UCSD-AML1 (cell line): ENCODE data around the gene SNX10.
A peak's percentile ranks its signal among the peaks of the same experiment; 100 is the strongest.
"Not testable (repeated sequence)": the region's sequence is repeated elsewhere in the genome, so short reads cannot be mapped to it uniquely, and the experiment has no call there.

Experiments
- DNase-seq: peaks from one replicate; lab custom pipeline; 2025; ENCODE audit not compliant: unreplicated experiment; lab: John Stamatoyannopoulos, UW

The SNX10 gene, protein sequence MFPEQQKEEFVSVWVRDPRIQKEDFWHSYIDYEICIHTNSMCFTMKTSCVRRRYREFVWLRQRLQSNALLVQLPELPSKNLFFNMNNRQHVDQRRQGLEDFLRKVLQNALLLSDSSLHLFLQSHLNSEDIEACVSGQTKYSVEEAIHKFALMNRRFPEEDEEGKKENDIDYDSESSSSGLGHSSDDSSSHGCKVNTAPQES

DNA sequence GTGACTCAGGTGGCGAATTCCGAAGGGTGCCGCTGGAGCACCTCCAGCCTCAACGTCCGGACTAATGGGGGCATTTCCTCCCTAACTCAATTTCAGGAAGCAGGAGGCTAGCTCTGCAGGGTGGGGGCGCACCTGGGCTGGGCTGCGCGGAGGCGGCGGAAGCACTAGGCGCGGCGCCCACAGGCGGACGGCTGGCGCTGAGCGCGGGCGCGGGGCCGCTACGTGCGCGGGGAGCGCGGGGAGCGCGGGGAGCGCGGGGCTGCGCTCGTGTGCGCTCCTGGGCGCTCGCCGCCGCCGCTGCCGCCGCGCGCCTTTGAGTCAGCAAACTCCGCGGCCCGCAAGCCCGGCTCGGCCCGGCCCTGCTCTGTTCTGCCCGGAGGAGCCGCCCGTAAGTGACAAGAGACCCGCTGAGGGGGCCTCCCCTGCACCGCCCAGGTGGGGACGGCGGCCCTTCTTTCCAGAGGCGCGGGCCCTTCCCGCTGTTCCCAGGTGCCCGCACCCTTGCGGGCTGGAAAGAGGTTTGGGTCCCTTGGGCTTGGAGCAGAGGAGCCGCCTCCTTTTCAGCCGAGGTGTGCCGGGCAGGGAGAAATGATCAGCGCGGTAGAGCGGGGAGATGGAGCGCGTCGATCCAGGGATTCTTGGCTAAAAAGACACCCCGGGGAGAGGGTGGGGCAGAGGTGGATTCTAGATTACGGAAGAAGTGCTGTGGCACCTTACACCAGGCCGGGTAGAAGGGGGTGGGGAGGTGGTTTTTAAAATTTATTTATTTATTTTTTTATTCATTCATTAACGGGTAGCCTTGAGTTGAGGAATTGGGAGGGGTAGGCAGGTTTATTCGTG, at the start of gene SNX10:
Gene SNX10, plus strand, starts transcription at position 164 of the 840 bp plus-strand sequence. CDS start 54,581 bp downstream, outside the sequence.
- DNase-seq = peak; percentile 55

DNA sequence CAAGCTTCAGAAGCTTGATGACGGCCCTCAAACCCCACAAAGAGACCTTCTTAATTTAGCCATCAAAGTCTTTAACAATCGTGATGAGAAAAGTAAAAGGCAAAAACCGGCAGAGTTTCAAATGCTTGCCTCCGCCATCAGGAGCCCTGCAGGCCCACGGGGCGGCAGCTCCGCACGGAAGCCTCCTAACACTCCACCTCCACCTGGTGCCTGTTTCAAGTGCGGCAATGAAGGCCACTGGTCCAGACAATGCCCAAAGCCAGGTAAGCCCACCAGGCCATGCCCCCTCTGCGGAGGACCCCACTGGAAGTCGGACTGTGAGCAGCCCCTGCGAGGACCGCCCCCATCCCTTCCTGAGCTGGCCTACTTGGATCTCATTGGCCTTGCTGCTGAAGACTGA, 46.5 kb upstream of the SNX10 start:
- no peak for DNase-seq

DNA sequence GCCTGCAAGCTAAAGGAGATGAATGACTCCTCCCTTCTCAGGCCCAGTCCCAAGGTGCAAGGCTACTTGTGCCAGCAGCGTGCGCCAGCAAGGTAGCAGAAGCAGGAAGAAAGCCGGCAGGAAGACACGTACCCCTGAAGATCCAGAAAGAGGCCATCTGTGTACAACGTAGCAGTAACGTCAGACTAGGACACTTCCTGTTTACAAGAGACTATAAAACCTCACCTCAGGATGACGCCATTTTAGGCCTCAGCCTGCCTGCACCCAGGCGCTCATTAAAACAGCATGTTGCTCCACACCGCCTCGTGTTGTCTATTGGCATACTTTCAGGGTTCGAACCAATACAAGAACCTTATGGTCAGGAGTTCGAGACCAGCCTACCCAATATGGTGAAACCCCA, 41.4 kb upstream of the SNX10 start:
- DNase-seq = no peak

DNA sequence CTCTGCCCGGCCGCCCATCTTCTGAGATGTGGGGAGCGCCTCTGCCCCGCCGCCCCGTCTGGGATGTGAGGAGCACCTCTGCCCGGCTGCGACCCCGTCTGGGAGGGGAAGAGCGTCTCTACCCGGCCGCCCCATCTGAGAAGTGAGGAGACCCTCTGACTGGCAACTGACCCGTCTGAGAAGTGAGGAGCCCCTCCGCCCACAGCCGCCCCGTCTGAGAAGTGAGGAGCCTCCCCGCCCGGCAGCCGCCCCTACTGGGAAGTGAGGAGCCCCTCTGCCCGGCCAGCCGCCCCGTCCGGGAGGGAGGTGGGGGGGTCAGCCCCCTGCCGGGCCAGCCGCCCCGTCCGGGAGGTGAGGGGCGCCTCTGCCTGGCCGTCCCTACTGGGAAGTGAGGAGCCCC, 29.8 kb upstream of the SNX10 start:
- DNase-seq = not testable (repeated sequence)

DNA sequence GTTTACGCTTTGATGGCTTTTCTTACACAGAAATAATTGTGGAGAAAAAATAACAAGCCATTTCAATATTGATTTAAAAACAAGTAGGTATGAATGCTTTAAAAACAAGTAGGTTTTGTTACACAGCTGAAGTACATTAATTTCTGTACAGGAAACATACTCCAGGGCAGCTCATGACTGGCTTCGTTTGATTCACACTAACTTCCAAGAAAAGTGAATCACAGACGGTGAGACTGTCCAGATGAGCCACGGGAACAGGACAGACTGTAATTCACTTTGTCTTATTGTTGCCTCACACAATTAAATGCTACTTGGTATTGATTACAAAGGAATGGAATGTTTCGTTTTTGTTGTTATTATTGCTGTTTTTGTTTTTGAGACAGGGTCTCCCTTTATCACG, 26.6 kb upstream of the SNX10 start:
- DNase-seq = no peak

DNA sequence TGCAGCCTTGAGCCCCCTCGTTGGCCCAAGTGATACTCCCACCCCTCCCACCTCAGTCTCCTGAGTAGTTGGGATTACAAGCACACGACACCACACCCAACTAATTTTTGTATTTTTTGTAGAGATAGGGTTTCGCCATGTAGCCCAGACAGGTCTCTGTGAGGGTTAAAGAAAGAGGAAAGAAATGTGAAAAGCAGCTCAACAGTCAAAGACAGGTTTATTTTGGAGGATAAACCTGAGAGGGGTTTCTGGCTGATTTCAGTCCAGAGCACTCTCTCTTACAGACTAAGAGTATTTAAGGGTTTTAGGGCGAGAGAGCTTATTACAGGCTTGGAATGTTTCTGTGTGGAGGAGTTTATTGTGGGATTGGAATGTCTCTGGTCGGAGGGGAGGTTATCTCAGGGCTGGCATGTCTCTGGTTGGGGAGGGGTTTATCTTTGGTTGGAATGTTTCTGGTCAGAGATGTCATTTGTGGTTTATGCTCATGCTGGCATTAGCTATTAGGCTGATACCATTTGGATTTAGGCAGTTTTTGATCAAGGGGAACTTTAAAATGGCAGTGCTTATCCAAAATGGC, 26.1 kb upstream of the SNX10 start:
- DNase-seq = no peak

DNA sequence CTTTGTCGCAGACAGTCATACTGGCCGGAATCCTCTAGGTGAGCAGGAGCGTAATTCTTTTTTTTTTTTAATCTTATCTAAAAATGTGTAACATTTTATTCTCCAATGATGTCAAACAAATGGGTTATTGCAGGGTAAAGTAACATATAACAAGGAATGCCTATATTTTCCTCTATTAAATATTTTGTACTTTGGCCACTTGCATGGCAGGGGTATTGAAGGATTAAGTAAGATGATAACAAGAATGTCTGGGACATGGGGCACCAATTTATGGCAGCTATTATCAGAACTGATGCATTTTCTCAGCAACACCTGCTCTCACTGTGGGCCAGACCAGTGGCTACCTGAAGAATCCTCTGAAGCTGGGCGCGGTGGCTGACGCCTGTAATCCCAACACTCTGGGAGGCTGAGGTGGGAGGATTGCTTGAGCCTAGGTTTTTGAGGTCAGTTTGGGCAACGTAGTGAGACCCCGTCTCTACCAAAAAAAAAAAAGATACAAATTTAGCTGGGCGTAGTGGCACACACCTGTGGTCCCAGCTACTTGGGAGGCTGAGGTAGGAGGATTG, 24.0 kb upstream of the SNX10 start:
- DNase-seq = no peak

DNA sequence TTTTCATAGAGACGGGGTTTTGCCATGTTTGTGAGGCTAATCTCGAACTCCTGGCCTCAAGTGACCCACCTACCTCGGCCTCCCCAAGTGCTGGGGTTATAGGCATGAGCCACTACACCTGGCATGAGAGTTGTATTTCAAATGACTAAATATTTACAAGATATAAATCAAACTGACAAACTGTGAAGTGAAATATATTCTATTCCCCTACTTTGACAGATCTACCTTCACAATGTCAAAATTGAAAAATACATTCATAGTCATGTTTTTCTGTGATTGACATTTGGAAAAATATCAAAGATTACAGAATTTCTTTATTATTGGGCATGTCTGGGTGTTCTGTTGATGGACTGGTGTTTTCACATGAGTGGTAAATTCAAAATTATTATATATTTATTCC, 16.4 kb upstream of the SNX10 start:
- no peak for DNase-seq

DNA sequence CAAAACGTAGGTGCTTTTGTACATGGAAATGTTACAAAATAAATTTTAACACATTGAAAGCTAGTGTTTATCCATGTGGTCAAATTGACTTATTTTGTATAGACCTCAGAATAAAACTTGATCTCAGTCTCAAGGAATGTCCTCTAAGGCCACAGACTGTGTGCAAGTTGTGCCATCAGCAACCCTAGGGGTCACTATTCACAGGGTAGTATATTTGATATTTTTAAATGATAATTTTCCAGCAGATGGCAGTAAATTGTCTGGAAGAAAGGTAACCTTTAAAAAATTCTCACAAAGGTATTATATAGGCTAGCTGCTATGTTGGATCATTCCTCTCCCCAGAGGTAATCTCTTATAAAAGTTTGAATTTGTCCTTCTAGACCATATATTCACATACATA, 12.9 kb upstream of the SNX10 start:
- DNase-seq = no peak

DNA sequence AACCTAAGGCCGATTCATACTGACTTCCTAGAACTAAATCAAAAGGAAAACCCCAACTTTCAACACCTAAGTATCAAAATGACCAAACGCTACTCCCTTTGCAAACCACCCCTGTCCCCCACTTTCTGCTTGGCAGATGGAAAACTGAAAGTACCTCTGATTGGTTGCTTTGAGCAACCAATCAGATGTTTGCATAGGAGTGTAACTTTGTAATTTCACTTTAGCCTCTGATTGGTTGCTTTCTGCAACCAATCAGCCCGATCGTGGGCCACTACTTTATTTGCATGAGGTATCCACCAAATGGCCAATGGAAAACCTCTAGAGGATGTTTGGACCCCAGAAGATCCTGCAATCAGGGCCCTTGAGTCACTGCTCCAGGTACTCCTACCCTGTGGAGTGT, 12.3 kb upstream of the SNX10 start:
- DNase-seq = no peak

DNA sequence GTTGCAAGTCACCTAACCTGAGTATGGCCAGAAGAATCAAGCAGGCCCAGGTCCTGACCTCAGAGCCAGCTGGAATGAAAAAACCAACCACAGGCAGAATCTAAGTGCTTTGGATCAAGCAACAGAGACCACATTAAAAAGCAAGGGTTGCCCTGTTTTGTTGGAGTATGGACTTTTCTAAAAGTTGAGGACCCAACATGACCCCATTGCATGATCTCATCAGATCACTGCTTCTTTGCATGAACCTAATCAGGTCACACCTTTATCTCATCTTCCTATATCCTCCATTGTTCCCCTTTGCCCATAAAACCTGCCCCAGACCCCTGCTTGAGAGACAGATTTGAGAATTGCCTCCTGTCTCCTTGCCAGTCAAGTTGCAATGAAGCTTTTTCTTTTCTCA, 11.6 kb upstream of the SNX10 start:
- no peak for DNase-seq

DNA sequence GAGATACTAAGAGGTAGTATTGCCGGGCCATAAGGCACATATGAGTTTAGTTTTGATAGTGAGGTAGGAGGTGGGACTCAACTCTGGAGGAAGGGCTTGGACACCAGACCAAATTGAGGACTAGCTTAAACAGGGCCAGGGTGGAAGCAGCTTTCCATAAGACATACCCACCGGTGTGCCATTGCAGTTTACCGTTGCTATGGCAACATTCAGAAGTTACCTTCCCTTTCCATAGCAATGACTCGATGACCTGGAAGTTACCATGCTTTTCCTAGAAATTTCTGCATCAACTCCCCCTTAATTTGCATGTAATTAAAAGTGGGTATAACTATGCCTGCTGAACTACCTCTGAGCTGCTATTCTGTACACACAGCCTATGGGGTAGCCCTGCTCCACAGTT, 10.9 kb upstream of the SNX10 start:
- DNase-seq = no peak

DNA sequence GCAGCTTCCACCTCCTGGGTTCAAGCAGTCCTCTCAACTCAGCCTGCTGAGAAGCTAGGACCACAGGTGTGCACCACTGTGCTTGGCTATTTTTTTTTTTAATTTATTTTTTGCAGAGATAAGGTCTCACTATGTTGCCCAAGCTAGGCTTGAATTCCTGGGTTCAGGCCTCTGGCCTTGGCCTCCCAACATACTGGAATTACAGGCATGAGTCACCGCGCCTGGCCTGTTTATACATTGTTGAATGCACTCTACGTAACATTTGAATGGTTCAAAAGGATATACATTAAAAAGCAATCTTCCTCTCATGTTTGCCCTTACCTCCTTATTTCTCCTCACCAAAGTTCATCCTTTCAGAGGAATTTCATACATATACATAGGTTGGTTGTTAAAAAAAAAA, 7.2 kb upstream of the SNX10 start:
- DNase-seq = no peak

DNA sequence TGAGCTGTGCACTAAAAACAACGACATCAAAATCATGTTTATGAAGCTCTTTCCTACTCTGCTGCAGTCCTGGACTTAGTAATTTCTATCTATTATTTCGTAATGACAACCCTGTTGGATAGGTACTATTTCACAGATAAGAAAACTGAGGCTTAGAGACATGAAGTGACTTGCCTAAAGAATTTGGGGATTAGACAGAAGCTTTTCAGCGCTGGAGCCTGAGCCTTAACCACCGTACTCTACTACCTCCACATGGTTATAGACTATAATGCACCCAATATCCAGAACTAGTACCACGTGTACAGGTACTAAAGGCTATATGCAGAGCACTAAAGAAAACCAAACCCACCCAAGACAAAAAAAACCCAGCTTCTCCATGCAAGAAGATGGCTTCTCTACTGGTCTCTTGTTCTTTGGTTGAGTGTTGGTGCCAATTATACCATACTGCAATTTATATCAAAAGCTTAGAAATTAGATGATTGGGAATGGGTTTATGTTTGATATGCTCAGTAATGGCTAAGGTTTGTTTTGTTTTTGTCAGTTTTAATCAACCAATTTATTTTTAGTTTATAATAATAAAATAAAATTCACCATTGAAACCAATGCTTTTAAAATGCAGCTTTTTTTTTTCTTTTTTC, 6.5 kb upstream of the SNX10 start:
- DNase-seq = no peak

DNA sequence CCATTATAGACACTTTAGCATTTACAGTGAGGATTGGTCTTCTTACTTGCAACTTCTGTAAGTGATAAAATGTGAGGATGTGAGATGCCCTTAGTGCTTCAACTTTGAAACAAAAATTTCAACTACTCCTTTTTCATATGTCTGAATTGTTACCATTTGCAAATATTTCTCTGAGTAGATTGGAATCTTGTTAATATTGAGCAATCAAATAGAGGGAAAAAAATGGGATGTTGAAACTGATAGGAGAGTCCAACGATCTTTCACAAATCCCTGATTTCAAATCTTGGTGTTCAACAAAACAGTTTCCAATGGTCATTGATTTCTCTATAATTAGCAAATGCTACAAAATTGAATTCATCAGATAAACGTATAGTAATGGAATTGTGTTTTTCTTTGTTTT, 5.5 kb upstream of the SNX10 start:
- DNase-seq = no peak

DNA sequence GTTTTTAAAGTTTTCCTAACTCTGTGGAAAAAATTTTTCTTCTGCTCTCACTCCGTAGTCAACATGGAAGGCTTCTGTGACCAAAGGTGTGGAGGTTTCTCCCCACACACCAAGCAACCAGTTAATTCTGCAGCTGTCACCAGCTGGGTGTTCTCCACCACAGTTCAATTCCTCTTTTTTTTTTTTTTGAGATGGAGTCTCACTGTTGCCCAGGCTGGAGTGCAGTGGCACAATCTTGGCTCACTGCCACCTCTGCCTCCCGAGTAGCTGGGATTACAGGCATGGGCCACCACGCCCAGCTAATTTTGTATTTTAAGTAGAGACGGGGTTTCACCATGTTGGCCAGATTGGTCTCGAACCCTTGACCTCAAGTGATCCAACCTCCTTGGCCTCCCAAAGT, 3.5 kb upstream of the SNX10 start:
- not testable (repeated sequence) for DNase-seq

DNA sequence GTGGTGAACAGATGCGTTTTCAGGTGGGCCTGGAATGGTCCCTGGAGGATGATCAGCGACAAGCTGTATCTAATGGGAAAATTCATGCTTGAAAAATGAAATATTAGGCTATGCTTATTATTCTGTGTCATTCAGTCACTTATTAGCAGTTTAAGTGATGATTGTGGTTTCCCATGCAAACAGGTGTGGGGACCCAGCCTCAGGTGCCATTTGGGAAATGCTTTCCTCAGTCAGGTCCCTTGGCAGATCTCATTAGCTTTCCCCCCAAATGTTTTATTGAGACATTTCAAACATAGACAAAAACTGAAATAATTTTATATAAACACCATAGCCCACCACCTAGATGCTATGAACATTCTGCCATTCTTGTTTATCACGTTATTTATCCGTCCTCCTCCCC, 411 bp upstream of the SNX10 start:
- DNase-seq = no peak

DNA sequence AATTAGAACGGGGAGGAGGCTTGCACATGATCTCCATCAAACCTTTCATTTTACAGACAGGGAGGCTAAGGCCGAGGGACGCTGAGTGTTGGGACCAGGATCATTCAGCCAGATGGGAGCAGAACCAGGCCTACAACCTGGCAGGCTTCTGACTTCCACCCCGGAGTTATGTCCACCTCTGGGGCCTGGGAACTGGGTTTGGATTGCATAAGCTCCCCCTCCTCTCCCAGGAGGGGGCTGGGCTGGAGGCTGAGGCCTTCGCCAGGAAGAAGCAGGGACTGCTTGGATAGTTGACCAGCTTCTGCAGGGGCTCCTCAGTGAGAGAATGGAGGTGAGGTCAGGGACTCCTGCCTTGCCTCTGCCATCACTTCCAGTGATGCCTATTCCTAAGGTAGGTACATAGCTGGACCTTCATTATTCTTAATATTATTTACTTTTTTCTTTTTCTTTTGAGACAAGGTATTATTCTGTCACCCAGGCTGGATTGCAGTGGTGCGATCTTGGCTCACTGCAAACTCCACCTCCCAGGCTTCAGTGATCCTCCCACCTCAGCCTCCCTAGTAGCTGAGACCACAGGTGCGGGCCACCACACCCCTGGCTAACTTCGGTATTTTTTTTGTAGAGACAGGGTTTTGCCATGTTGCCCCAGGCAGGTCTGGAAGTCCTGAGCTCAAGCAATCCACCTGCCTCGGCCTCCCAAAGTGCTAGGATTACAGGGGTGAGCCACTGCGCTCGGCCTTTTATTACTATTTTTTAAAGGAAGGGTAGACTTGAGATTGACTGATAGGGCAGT, 1.3 kb downstream of the SNX10 start:
- peak; percentile 7 for DNase-seq

DNA sequence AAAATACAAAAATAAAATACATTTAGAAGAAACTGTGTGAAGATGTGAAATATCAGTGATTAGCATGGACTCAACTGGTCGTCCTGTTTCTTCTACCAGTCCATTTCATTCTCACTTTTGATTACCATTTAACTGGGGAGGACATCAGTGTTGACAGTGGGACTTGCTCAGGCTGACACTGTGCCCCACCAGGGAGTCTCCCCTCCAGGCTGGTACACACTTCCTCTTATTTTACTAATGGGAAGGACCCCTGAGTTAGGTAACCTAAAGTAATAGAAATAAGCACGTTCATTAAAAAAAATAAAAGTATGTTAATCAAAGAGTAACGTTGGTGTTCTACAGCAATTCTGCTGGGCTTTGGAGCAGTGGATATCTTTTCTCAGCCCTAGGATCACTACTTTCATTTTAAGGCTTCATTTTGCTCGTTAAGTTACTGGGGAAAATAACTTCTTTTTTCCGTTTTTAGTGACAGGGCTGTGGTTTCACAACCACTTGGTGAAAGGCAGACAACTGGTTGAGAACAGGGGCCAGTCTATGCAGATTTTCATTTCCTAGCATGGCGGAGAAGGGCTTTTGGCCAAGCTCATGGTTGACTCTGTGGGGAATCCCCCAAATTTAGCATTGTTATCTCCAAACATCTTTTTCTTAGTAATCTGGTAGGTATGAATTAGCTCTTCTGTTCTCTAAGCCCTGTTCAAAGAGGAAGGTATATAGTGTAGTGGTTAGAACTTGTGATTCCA, 2.1 kb downstream of the SNX10 start:
- DNase-seq = no peak

DNA sequence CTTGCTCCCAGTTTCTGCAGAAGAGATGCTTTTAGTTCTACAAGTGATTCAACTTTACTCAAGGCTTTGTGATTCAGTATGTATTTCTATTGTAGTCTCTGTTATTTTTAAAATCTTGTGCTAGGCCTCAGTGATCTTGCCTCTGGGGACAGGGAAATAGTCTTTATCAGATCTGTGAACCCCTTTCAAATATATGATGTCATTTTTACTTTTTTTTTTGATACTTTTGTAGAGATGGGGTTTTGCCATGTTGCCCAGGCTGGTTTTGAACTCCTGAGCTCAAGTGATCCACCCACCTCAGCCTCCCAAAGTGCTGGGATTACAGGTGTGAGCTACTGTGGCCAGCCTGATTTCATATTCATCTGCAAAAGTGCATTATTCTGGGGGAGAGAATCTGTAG, 3.4 kb downstream of the SNX10 start:
- no peak for DNase-seq
